Forelimb muscle (tissue), 1 donor: ENCODE results near the gene PIGO. TPM values are rescaled to one million over a fixed set of nuclear protein-coding genes. Genes with fewer than 3 reads are reported as not detected.

Source experiments
- DNase-seq: peaks from one replicate; pipeline ENCODE4 v3.0.0-alpha.2; 2013; ENCODE audit warnings: low read depth
- polyA plus RNA-seq: library from polyadenylated mRNA; unstranded; fragments of 120-200 nt; gene quantifications from one replicate; pipeline ENCODE4 v1.2.1, GENCODE V29; 2013; ENCODE audit not compliant: insufficient read length

PIGO gene
- 11.2 TPM for polyA plus RNA-seq

GRCh38 chr9:35096035-35096849, at the start of gene PIGO:
Gene PIGO, minus strand, starts transcription at chr9:35096591. Its CDS starts 1,026 bp downstream, at chr9:35095565.
- no peak for DNase-seq

- DNase-seq = no peak
Measured at GRCh38 chr9:35142037-35142436, 45.6 kb upstream of the PIGO start.

- no peak for DNase-seq
Measured at GRCh38 chr9:35140093-35140492, 43.7 kb upstream of the PIGO start.

GRCh38 chr9:35136866-35137265, 40.5 kb upstream of the PIGO start:
- DNase-seq = no peak

GRCh38 chr9:35135988-35136387, 39.6 kb upstream of the PIGO start:
- DNase-seq = no peak

GRCh38 chr9:35134920-35135319, 38.5 kb upstream of the PIGO start:
- no peak for DNase-seq

- peak; percentile 90 for DNase-seq
Measured at GRCh38 chr9:35116898-35117551, 20.6 kb upstream of the PIGO start.

- DNase-seq = no peak
Measured at GRCh38 chr9:35116539-35116897, 20.1 kb upstream of the PIGO start.

- peak; percentile 80 for DNase-seq
Measured at GRCh38 chr9:35115680-35116538, 19.5 kb upstream of the PIGO start, which contains the start of gene ATOSB. Gene ATOSB, minus strand, starts transcription at chr9:35115862. Its CDS starts 7,588 bp downstream, at chr9:35108274.

GRCh38 chr9:35114840-35115628, 18.6 kb upstream of the PIGO start:
- DNase-seq = no peak

- no peak for DNase-seq
Measured at GRCh38 chr9:35114113-35114839, 17.9 kb upstream of the PIGO start.

GRCh38 chr9:35112257-35113020, 16.0 kb upstream of the PIGO start:
- no peak for DNase-seq

- peak; percentile 91 for DNase-seq
Measured at GRCh38 chr9:35111001-35111933, 14.9 kb upstream of the PIGO start.

GRCh38 chr9:35110327-35110761, 14.0 kb upstream of the PIGO start:
- no peak for DNase-seq

GRCh38 chr9:35108946-35109575, 12.7 kb upstream of the PIGO start:
- DNase-seq = no peak

GRCh38 chr9:35108461-35108860, 12.1 kb upstream of the PIGO start:
- no peak for DNase-seq

GRCh38 chr9:35107297-35108290, 11.2 kb upstream of the PIGO start:
- no peak for DNase-seq
